Panc1 (cell line): ENCODE measurements around the gene TRIM64C. TPM values are rescaled to one million over a fixed set of nuclear protein-coding genes. Genes with fewer than 3 reads are reported as not detected.

ENCODE experiments used
- total RNA-seq: library from RNA; stranded (reverse); gene quantifications from one replicate; pipeline ENCODE4 v1.2.1, GENCODE V29; 2021; ENCODE audit not compliant: unreplicated experiment

TRIM64C gene
- total RNA-seq, 1 experiment from 2014 or later = not detected

Other genes starting within 250 kb of the TRIM64C start
- not detected for gene TRIM51G, start 75.2 kb downstream of the TRIM64C start, total RNA-seq
- not detected for gene TRIM49B, start 30.3 kb downstream of the TRIM64C start, total RNA-seq
- 0.98 TPM for gene FOLH1, start 149.5 kb upstream of the TRIM64C start, total RNA-seq